CD14-positive monocyte (primary cell): ENCODE data around the gene LBP. TPM values are rescaled to one million over a fixed set of nuclear protein-coding genes. Genes with fewer than 3 reads are reported as not detected.
A peak's percentile ranks its signal among the peaks of the same experiment; 100 is the strongest.

ENCODE experiments used
- DNase-seq, 3 donors: peaks; one replicate each; pipeline ENCODE4 v3.0.0-alpha.2; 2011 to 2022
- H2AFZ ChIP-seq: 2 replicates; pipeline ENCODE4 v1.6.0; 2012; ENCODE audit warnings: mild to moderate bottlenecking, low read depth, low read length, inconsistent platforms; ENCODE audit not compliant: insufficient read depth, poor library complexity, severe bottlenecking
- H3K27ac ChIP-seq, 2 donors: 1 replicate in 1 of 2; 2 replicates in 1 of 2; pipeline ENCODE4 v1.5.1; 2012 to 2013; ENCODE audit warnings: low read length in 2 of 2, control low read depth in 1 of 2, inconsistent platforms in 1 of 2, low read depth in 1 of 2, mild to moderate bottlenecking in 1 of 2
- H3K27me3 ChIP-seq, 2 donors: one replicate each; pipeline versions ENCODE4 v1.6.0 to v1.6.1; 2011 to 2013; ENCODE audit warnings: low read length in 2 of 2; ENCODE audit not compliant: control insufficient read depth in 2 of 2, insufficient read depth in 2 of 2
- H3K36me3 ChIP-seq, 2 donors: replicated peaks in 1 of 2; 1 replicate in 1 of 2; 2 replicates in 1 of 2; pipeline versions ENCODE4 v1.5.1 to v1.6.1; 2012 to 2013; ENCODE audit warnings: low read length in 2 of 2, control low read depth in 1 of 2, inconsistent platforms in 1 of 2, mild to moderate bottlenecking in 1 of 2; ENCODE audit not compliant: insufficient read depth in 2 of 2, control insufficient read depth in 1 of 2
- H3K4me1 ChIP-seq, 2 donors: 1 replicate in 1 of 2; 2 replicates in 1 of 2; pipeline versions ENCODE4 v1.5.1 to v1.6.1; 2012 to 2013; ENCODE audit warnings: low read length in 2 of 2, control low read depth in 1 of 2, inconsistent platforms in 1 of 2, mild to moderate bottlenecking in 1 of 2, moderate library complexity in 1 of 2; ENCODE audit not compliant: insufficient read depth in 2 of 2, control insufficient read depth in 1 of 2
- H3K4me2 ChIP-seq: replicated peaks from 2 replicates; pipeline ENCODE3; 2012; ENCODE audit warnings: low read length, moderate library complexity, mild to moderate bottlenecking; ENCODE audit not compliant: poor library complexity, severe bottlenecking; ENCODE audit errors: extremely low read depth
- H3K4me3 ChIP-seq, 3 experiments: fragments of 200-600 bp in 1 of 3; sonication (generic) in 1 of 3; replicated peaks in 1 of 3; 1 replicate in 2 of 3; 2 replicates in 1 of 3; pipeline ENCODE4 v1.5.1; 2011 to 2013; ENCODE audit warnings: low read length in 3 of 3, mild to moderate bottlenecking in 3 of 3, control low read depth in 2 of 3, low read depth in 2 of 3, inconsistent platforms in 1 of 3, moderate library complexity in 1 of 3
- H3K79me2 ChIP-seq: 2 replicates; pipeline ENCODE4 v1.6.0; 2012; ENCODE audit warnings: mild to moderate bottlenecking, control low read depth, inconsistent platforms, low read length, moderate library complexity; ENCODE audit not compliant: insufficient read depth
- H3K9ac ChIP-seq: 2 replicates; pipeline ENCODE4 v1.6.0; 2017; ENCODE audit warnings: low read length, mild to moderate bottlenecking; ENCODE audit not compliant: insufficient read depth, poor library complexity, severe bottlenecking
- H3K9me3 ChIP-seq, 2 donors: replicated peaks in 1 of 2; 1 replicate in 1 of 2; 2 replicates in 1 of 2; pipeline versions ENCODE4 v1.5.1 to v1.6.1; 2012 to 2013; ENCODE audit warnings: low read length in 2 of 2, control low read depth in 1 of 2; ENCODE audit not compliant: control insufficient read depth in 1 of 2, insufficient read depth in 1 of 2
- H4K20me1 ChIP-seq: 2 replicates; pipeline ENCODE4 v1.6.0; 2012; ENCODE audit warnings: mild to moderate bottlenecking, low read length, control low read depth, moderate library complexity; ENCODE audit not compliant: insufficient read depth
- H3K27ac Mint-ChIP-seq, 7 donors: one replicate each; pipeline ENCODE4 v1.8.0; 2020; ENCODE audit warnings: mild to moderate bottlenecking in 7 of 7, mixed read lengths in 7 of 7, moderate library complexity in 6 of 7, inconsistent platforms in 2 of 7
- H3K27me3 Mint-ChIP-seq, 3 donors: one replicate each; pipeline ENCODE4 v1.8.0; 2021 to 2022; ENCODE audit warnings: low read depth in 3 of 3, mild to moderate bottlenecking in 3 of 3, mixed read lengths in 3 of 3, moderate library complexity in 3 of 3, inconsistent platforms in 1 of 3
- H3K36me3 Mint-ChIP-seq, 2 donors: one replicate each; pipeline ENCODE4 v1.8.0; 2020; ENCODE audit warnings: mixed read lengths in 2 of 2, inconsistent platforms in 1 of 2, mild to moderate bottlenecking in 1 of 2
- H3K4me1 Mint-ChIP-seq: one replicate; pipeline ENCODE4 v1.8.0; 2020; ENCODE audit warnings: mild to moderate bottlenecking, mixed read lengths
- H3K4me3 Mint-ChIP-seq, 2 donors: one replicate each; pipeline ENCODE4 v1.8.0; 2020; ENCODE audit warnings: mild to moderate bottlenecking in 2 of 2, mixed read lengths in 2 of 2, moderate library complexity in 1 of 2
- H3K9me3 Mint-ChIP-seq, 7 donors: one replicate each; pipeline ENCODE4 v1.8.0; 2020 to 2022; ENCODE audit warnings: mixed read lengths in 7 of 7, mild to moderate bottlenecking in 6 of 7, moderate library complexity in 6 of 7, inconsistent platforms in 2 of 7
- CTCF ChIP-seq: fragments of 200-600 bp; IDR thresholded peaks from one replicate; pipeline ENCODE4 v1.8.0; 2022; ENCODE audit warnings: antibody characterized with exemption, mild to moderate bottlenecking
- WGBS: methylation state at CpG from one replicate; pipeline ENCODE4 v1.1.5; 2013; ENCODE audit warnings: missing lambda C conversion rate; ENCODE audit not compliant: insufficient coverage; 5-methylcytosine and 5-hydroxymethylcytosine counted together
- intact Hi-C, 2 donors: fragments of 100-400 bp; cut with micrococcal nuclease; formaldehyde crosslinking; loops; one replicate each; pipeline versions ENCODE4 v1.15.0 to v1.15.1; 2023
- polyA plus RNA-seq, 3 donors: library from polyadenylated mRNA; depleted of rRNA in 1 of 3; unstranded in 2 of 3; stranded (reverse) in 1 of 3; fragments of 300-500 nt in 2 of 3; fragments of >200 nt in 1 of 3; fragmentation: Illumina TruSeq in 2 of 3; gene quantifications; 1 replicate in 2 of 3; 2 replicates in 1 of 3; pipeline ENCODE4 v1.2.3, GENCODE V29; 2012 to 2021

Gene LBP
- polyA plus RNA-seq, 3 donors, result not detected

- WGBS, result 95% methylated on average over 5 of the region's 5 CpGs
- intact Hi-C loops, result no loop called here
Observed at GRCh38 chr20:38349856-38350255, 3.6 kb downstream of the LBP start.

GRCh38 chr20:38350879-38351775 lies 4.8 kb downstream of the LBP start:
- Histone ChIP-seq H3K27ac (no peak overlapping the region), H2AFZ (no peak overlapping the region), H3K4me3 (no peak overlapping the region), H3K4me1 (no peaks in the 10 kb centered on the region), H3K9ac (no peak overlapping the region), H3K79me2 (no peaks in the 10 kb centered on the region), H3K9me3 (no peaks in the 10 kb centered on the region), H3K36me3 (no peaks in the 10 kb centered on the region), H3K27me3 (no peaks in the 10 kb centered on the region), H3K4me2 (no peak overlapping the region), H4K20me1 (no peaks in the 10 kb centered on the region)
- 73% methylated on average over 10 of the region's 15 CpGs for WGBS
- H3K36me3 Mint-ChIP-seq, result no peaks in the 10 kb centered on the region
- H3K27ac Mint-ChIP-seq, result peak overlapping the region in 1 of 7 donors; percentile 44
- peaks cover 0 to 4% (median 0%) of the 10 kb centered on the region in 7 donors for H3K9me3 Mint-ChIP-seq
- no peak for TF ChIP-seq CTCF
- peaks cover 4 to 5% (median 4%) of the 10 kb centered on the region in 3 donors for H3K27me3 Mint-ChIP-seq
- intact Hi-C loops, result no loop called here
- H3K4me1 Mint-ChIP-seq, result no peaks in the 10 kb centered on the region
- no peak overlapping the region for H3K4me3 Mint-ChIP-seq
- no peak for DNase-seq

More at GRCh38 chr20:38349856-38350255, 3.6 kb downstream of the LBP start:
- H3K4me3 Mint-ChIP-seq, result no peak overlapping the region
- Histone ChIP-seq H3K27me3 (no peaks in the 10 kb centered on the region), H3K4me2 (no peak overlapping the region), H2AFZ (no peak overlapping the region), H3K9ac (no peak overlapping the region), H3K4me1 (no peaks in the 10 kb centered on the region), H3K36me3 (no peaks in the 10 kb centered on the region), H3K4me3 (no peak overlapping the region), H3K79me2 (no peaks in the 10 kb centered on the region), H4K20me1 (no peaks in the 10 kb centered on the region), H3K27ac (no peak overlapping the region), H3K9me3 (no peaks in the 10 kb centered on the region)
- H3K4me1 Mint-ChIP-seq, result no peaks in the 10 kb centered on the region
- no peak for TF ChIP-seq CTCF
- H3K27me3 Mint-ChIP-seq, result peaks cover 4 to 5% (median 4%) of the 10 kb centered on the region in 3 donors
- no peak for DNase-seq
- peaks cover 0 to 4% (median 0%) of the 10 kb centered on the region in 7 donors for H3K9me3 Mint-ChIP-seq
- no peak overlapping the region for H3K27ac Mint-ChIP-seq
- H3K36me3 Mint-ChIP-seq, result no peaks in the 10 kb centered on the region
